CD1c-positive myeloid dendritic cell (primary cell): ENCODE data around the gene FAHD1.

Experiments
- DNase-seq: peaks from one replicate; pipeline ENCODE4 v3.0.0-alpha.2; 2016; ENCODE audit errors: extremely low spot score

The FAHD1 gene

DNA sequence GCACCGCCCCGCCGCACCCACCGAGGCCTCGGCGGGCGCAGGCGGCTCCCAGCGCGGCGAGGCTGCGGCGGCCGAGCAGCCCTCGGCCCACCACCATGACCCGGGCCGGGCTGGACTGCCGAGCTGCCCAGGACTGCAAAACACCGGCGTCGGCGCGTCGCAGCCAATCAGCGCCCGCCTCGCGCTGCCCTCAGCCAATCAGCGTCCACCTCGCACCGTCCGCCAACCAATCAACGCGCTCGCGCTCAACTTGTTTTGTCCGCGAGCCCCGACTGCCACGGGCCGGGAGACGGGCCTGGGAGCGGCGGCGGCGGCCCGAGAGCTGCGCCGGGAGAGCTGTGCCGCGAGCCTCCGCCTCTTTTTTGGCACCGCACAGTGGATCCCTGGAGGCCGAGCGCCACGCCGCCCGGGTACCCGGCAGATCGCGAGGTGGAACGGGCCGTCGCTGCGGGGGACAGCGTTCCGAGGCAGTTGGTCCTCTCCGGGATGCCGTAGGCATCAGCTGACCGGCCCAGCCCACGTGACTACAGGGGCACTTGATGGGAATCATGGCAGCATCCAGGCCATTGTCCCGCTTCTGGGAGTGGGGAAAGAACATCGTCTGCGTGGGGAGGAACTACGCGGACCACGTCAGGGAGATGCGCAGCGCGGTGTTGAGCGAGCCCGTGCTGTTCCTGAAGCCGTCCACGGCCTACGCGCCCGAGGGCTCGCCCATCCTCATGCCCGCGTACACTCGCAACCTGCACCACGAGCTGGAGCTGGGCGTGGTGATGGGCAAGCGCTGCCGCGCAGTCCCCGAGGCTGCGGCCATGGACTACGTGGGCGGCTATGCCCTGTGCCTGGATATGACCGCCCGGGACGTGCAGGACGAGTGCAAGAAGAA lies at the start of gene FAHD1, which contains the start of gene HAGH:
Gene FAHD1 (plus strand): TSS at position 516 of the 883 bp plus-strand sequence. CDS start 33 bp downstream, at position 549.
Gene HAGH (minus strand): TSS at position 135 of the 883 bp plus-strand sequence. CDS start 38 bp downstream, at position 97.
- peak; percentile 97 for DNase-seq

DNA sequence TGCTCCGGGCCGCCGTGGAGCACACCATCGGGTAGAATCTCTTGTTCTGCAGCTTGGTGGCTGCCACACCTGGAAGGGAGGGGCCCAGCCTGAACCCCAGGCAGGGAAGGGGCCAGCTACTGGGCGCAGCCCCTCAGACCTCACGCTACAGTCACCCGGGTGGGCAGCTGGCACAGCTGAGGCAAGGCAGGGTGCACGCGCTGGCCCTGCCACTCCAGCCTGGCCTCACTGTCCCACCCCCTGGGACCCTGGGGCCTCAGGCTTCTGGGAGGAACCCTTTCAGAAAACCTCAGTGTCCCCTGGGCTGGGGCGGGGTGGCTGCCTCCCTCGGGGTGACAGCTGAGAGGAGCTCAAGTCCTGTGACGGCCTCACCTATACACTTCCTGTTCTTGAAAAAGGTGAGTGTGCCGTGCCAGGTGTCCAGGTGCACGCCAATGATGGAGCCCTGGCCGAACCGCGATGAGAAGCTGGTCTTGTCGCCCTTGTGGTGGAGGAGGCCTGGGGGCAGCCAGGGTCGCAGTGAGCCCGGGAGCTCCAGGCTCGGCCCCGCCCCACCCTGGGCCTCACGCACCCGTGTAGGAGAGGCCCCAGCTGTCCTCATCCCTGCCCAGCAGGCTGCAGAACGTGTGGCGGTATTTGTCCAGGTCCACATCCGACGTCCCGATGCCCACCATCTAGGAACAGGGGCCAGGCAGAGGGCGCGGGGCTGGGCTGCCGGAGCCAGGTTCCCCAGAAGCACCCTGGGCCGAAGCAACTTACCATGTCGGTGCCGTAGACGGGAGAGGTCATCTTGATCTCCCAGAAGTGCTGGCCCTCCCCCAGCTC lies 49.4 kb upstream of the FAHD1 start:
- no peak for DNase-seq

- DNase-seq: no peak
Measured at GRCh38 chr16:1778200-1779179, 48.5 kb upstream of the FAHD1 start.

GRCh38 chr16:1779234-1779701 lies 47.7 kb upstream of the FAHD1 start:
- DNase-seq: no peak

- DNase-seq: no peak
Measured at GRCh38 chr16:1779741-1780676, 47.0 kb upstream of the FAHD1 start.

- no peak for DNase-seq
Measured at GRCh38 chr16:1780677-1781072, 46.3 kb upstream of the FAHD1 start.

GRCh38 chr16:1781254-1781653 lies 45.8 kb upstream of the FAHD1 start:
- no peak for DNase-seq

DNA sequence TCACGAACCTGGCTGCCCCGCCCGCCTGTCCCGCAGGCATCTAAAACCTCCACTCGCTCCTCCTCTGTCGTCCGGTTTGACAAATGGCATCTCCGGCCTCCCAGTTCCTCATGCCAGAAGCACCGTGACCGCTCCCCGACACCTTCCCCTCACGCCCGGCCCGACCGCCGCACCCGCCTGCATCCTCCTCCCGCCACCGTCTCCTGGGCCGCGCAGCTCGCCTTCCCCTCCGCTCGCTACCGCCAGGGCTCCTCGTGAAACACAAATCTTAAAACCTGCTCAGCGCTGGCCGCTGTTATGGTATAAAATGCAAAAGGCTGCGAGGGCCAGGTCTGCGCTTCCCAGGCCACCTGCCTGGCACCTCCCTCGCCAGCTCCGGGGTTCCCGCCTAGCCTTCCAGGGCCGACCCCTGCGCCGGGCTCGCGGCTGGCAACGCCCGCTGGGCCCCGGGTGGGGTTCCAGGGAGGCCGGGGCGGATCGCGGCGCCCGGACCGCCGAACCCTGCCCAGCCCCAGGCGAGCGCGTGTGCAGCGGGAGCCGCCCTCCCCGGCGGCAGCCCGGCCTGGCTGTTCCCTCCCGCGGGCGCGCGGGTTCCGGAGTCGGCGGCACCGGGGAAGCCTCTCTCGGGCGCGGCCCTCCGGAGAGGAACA lies 45.1 kb upstream of the FAHD1 start:
- peak; percentile 51 for DNase-seq

- peak; percentile 100 for DNase-seq
Measured at GRCh38 chr16:1782408-1783264, 44.4 kb upstream of the FAHD1 start, which contains the start of the genes NUBP2 and SPSB3. TSS of gene NUBP2 (plus strand) at chr16:1782960. CDS start at chr16:1783021, 61 bp downstream. TSS of gene SPSB3 (minus strand) at chr16:1782571. CDS start at chr16:1781483, 1,088 bp downstream.

GRCh38 chr16:1784977-1785845 lies 41.8 kb upstream of the FAHD1 start:
- no peak for DNase-seq

- no peak for DNase-seq
Measured at GRCh38 chr16:1785846-1786170, 41.2 kb upstream of the FAHD1 start.

- no peak for DNase-seq
Measured at GRCh38 chr16:1786242-1787055, 40.6 kb upstream of the FAHD1 start.

GRCh38 chr16:1787056-1787321 lies 40.0 kb upstream of the FAHD1 start:
- DNase-seq: no peak

GRCh38 chr16:1787322-1788094 lies 39.5 kb upstream of the FAHD1 start:
- DNase-seq: no peak

DNA sequence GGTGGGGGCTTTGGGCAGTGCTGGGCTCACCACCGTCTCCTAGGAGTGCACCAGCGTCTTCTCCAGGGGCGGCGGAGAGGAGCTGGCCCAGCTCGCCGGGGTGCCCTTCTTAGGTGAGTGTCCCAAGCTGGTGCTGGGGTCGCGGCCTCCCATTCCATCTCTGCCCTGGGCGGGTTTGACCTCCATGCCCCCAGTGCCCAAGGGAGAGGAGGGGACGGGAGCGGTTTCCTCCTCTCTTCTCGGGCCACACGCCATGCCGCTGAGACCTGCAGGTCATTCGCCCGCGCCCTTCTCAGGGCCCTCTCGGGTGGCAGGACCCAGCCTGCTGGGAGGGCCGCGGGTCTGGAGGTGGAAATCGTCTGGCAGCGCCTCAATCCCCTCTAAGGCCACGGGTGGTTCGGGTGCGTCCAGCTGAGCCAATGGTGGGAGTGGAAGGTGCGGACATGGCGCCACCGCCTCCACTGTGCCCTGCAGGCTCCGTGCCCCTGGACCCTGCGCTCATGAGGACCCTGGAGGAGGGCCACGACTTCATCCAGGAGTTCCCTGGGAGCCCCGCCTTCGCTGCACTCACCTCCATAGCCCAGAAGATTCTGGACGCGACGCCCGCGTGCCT lies 38.8 kb upstream of the FAHD1 start:
- no peak for DNase-seq

GRCh38 chr16:1788708-1789100 lies 38.3 kb upstream of the FAHD1 start:
- DNase-seq: no peak
